ENCODE data around the gene LGI1.
"Not testable (repeated sequence)": the region's sequence is repeated elsewhere in the genome, so short reads cannot be mapped to it uniquely, and the experiment has no call there.

Gene LGI1

DNA sequence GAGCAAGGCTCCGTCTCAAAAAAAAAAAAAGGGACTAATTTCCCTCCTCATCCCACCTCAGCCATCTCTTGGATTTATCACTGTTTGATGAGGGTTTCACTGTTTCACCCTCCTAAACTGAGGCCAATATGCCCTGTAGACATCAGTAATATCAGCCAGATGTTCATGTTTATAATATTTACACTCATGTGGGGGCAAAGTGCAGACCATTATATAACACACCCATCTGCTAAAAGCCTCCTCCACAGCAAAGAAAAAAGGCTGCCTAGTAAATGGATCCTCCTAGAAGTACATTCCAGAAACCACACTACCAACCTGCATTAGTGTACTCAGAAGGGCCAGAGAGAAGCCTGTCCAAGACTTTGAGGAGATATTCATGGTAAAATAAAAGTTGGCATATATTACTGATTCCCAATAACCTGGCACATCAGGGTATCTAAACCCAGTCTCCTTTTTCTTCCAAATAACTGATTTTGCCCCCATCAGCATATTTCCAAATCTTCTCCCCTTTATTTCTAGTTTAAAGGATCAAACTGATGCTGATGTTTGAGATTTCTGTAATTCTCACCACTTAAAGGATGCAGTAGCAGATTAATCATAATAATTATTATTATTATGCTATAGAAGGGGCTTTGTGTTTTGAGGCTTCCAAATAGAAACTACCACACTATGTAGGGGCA, 55.1 kb downstream of the LGI1 start:
- DNase-seq, result no peak

DNA sequence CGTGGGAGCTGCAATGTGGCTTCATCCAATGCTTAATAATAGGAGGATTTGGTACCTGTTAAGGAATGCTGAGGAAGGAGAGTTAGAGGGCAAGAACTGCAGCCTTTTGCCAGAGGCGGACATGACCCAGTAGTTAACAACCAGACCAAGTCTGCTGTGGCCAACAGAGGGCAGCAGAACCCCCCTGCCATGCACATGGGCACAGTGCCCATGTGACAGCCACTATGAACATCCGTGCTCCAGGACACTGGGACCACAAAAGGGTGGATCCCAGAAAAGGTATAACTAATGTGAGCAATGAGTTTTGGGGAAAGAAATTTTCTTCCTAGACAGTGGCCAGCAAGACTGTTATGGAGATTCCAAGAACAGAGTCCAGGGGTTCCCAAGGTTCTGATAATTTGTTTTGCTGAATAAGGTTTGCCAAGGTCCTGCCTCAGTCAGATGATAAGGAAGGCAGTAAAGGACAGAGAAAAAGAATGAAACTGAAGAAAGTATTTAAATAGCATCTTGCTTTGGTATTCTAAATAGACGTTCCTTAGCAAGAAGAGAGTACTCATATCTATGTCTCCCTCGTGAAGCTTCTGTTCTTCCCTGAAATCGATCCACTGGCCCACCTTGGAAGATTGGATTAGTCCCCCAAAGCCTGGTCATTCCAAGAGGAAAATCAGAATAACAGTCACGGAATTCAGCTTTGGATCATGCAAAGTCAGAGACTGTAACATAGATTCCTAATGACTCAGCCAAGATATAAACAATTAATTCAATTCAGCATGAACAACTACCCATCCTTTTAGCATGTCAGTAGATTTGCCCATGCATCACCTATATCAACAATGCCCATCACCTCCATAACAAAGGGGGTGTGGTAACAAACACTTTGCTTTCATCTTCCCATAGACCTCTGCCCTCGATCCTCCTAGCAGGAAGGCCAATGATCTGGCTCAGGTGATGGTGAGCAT, 56.0 kb downstream of the LGI1 start:
- no peak for DNase-seq

DNA sequence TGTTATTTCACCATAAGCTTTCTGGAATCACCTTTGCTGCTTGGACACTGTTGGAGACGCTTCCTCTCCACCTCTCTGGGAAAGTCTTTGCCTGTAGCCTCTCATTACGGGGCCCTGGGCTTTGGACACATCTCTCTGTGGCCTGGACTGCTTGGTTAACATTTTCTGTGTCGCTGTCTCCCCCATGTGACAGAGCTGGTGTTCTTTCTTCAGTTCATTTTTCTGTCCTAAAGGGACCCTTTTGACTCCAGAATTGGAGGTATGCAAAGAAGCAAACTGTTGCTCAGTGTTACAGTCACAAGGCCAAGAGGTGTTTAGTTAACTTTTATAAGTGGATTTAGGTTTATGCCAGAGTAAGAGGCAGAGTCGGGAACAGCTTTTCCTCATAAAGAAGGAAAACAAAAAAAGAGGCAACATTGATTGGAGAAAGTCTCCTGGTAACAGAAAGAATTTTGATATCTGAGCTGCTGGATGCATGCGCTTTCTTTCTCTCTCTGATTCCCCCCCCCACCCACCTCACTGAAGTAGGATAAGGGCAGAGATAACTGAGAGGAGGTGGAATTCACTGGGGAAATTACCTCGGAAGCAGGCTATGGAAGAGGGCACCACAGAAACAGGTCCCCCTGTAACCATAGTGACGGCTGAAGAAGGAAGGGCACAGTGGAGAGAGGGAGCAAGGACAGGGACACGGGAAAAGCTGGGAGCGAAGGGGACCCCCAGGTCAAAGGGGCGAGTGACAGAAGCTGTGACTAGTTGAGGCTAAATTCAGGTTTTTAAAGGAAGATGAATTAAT, 57.8 kb downstream of the LGI1 start:
- DNase-seq, result no peak

DNA sequence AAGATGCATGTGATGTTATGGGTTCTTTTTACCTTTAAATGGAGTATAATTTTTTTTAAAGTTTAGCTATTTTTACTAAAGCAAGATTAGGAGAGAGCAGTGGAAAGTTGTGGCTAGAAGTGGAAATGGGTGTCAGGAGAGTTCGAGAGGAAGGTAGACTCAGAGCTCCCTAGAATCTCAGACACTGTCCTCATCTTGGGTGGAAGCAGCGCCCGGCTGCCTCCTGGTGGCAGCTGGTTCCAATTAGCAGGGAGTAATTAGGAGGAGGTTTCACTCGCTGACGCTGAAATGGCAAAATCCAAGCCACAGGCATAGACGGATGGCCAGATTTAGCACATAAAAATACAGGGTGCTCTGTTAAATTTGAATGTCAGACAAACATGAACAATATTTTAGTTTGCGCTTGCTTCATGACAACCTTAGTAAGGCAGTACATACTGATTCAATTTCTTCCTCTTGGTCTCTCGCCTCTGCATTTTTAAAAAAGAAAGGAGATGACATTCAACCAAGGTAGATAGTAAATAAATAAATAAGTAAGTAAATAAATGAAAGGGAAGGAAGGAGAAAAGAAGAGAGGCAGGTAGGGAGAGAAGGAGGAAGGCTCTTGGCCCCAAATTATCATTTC, 58.5 kb downstream of the LGI1 start:
- peak in 1 of 2 experiments; percentile 12 for DNase-seq

DNA sequence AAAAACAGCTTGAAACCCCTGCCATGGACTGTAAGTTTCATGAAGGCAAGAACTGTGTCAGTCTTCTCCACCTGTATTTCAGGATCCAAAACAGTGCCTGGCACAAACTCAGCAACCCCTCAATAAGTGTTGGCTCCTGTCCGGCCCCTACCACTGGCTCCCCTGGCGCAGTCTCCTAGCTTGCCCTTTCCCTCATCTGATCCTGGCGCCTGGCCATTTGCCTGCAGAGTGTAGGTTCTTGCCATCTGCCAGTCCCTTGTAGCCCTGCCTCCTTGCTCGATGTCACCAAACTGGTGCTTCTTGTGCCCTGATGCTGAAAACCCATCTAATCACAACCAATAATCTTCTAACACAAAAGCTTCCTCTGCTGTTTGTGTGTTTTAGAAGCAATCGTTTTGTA, 60.4 kb downstream of the LGI1 start:
- peak in 1 of 2 experiments; percentile 2 for DNase-seq

DNA sequence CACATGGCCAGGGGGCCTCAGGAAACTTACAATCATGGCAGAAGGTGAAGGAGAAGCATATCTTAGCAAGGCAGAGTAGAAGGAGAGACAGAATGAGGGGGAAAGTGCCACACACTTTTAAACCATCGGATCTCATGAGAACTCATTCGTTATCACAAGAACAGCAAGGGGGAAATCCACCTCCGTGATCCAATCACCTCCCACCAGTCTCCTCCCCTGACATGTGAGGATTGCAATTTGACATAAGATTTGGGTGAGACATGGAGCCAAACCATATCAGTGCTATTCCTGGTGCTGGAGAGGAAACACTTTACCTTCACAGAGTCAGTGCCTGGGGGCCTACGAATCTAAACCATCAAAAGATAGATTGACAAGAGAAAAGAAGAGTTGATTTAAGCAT, 61.8 kb downstream of the LGI1 start:
- no peak for DNase-seq

DNA sequence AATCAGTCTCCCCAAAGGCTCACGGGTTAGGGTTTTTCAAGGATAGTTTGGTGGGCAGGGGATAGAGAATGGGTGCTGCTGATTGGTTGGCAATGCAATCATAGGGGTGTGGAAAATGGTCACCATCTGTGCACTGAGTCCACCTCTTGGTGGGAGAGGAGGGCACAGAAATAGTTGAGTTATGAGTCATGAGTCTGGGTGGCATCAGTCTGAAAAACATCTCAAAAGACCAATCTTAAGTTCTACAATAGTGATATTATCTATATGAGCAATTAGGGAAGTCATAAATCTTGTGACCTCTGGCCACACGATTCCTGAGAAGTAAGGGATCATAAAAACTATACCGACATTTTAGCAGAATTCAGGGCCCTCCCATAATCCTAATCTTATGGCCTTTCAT, 62.7 kb downstream of the LGI1 start:
- DNase-seq, result no peak

DNA sequence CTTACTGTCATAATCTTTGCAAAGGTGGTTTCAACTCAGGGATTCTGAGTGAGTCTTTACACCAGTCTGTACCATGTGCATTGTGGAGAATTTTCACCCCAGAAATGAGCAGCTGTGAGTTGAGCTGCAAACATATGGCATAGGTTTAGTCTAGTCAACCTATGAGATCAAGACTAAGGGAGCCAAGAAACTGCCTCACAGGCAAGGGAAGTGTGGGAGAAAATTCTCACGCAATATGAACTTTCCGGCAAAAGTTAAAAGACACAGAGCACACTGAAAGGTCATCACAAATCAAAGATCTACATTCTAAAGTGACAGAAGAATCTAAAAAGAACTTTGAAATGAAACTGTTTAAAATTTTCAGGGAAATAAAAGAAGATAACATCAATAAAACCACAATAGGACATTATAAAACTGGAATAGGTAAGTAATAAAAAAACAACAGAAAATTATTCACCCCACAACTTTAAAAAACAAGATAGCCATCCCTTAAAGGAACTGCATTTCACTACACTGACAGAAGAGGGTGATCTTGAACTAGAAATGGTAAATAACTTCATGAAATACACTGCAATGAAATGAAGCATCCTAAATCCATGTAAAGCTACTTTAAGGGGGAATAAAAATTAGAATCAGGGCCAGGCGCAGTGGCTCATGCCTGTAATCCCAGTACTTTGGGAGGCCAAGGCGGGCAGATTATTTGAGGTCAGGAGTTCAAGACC, 63.5 kb downstream of the LGI1 start:
- no peak for DNase-seq

DNA sequence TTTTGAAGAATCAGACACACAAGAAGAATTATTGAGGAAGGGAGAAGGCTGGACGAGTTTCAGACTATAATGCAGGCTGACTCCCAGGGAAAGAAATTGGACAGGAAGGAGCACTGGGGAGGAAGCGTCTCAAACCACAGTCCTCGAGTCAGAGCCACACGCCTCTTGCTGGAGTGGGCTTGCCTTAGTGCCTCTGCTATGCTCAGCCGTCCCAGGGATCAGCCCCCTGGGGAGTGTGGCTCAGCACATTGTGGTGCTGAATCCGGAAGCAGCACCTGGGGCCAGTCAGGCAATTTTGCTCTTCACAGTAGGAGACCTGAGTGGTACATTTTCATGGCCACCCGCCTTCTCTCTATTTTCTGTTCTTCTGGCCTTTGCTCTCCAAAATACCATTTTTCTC, 68.6 kb downstream of the LGI1 start:
- DNase-seq, result no peak

DNA sequence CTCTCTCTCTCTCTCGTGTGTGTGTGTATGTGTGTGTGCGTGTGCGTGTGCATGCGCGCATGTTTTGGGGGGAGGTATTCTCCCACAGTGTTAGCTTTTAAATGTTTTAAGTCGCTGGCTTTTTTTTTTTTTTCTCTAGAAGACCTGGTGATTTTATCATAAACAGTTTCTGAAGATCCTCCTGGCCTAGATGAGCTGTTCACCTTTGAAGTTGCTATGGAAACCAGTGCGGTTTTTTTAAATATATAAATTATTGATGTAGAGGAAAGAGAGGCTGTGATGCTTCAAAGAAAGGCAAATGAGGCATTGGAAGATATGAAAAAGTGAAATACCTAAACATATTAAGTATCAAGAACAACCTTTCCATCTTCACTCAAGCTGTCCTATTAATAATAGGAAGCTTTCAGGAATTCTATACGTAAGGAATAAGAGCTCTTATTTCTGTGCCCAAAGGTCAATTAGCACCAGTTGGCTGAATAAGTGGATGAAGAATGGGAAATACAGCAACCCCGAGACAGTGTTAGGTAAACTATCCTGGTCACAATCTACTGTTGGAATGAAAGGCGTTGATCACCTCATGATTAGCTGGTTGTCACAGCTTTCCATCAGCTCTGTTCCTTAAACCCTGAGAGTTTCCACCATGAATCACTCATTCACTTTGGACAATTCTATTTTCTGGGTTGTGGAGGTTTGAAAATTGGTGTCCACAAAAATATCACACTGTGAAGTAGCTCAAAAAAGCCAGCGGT, 69.5 kb downstream of the LGI1 start:
- DNase-seq, result no peak

DNA sequence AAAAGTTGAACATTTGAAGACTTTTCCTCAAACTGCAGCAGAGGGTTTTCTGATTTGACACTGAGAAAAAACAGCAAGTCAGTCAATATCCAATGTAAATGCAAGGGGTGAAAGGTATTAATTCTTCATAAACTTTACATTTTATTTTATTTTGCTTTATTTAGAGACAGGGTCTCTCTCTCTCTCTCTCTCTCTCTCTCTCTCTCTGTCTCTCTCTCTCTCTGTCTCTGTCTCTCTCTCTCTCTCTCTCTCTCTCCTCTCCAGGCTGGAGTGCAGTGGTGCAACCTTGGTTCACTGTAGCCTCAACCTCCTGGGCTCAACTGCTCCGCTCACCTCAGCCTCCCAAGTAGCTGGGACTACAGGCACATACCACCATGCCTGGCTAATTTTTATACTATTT, 73.3 kb downstream of the LGI1 start:
- not testable (repeated sequence) for DNase-seq

DNA sequence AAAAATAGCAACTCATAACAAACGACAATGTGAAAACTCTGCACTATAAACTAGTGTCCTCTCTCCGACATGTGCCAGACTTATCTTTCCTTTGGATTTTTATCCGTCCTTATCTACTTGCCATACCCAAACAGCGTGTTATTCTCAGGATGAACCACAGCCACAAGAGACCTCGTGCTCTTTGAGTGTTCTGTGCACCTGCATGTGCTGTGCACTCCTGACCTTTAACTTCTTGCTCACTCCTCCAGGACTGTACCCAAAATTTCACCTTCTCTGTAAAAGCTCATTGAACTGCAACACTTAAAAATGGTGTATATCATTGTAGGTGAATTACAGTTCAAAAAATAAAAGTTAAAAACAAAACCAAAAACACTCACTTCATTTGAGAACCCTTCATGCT, 78.0 kb downstream of the LGI1 start:
- DNase-seq, result no peak

DNA sequence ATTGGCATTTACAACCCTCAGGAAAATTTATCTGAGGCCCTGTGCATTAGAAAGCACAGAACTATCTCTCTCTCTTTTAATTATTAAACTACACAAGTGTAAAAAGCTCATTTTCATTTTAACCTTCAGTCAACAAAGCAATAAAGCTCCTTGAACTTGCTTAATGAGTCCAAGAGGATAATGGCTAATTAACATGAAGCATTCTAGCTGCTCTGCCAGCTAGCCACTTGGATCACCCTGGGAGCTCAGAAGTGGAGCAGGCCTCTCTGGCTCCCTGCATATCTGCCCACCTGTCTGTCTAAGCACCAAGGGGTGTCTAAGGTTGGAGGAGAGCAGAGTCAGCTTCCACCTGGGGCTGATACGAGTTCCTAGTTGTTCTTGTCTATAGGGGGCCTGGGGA, 80.1 kb downstream of the LGI1 start:
- DNase-seq, result no peak

DNA sequence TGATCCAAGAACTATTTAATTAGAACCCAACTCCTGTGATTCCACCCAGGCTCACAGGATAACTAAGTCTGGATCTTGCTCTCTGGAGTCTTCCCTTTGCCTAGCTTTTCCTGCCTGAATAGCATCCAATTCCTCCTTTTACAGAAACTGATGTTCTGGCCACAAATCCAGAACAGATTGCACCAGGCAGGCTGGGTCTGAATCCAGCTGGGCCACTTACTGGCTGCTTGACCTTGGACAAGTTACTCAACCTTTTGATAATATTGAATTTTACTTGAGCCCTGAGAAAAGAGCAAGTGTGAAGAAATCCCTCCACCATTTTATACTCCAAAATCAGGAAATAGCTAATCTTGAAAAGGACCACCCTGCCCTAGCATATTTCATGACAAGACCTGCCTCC, 80.5 kb downstream of the LGI1 start:
- DNase-seq, result no peak

DNA sequence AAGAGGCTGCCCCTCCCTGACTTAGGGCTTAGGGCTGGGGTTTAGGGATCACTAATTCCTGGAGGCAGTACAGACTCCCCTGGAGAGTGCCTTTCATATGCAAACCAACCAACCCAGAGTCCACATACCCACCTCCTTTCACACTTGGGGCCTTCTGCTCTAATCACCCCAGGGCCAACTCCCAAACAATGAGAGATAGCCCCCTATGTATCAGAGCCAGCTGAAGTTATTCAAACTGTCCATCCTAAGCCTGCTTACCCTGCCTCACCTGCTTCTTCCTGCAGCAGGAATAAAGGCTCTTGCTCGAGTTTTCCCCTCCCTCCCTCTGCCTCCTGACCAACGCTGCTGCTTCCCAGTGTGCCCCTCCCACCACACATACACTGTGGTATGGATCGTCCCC, 84.2 kb downstream of the LGI1 start:
- no peak for DNase-seq

DNA sequence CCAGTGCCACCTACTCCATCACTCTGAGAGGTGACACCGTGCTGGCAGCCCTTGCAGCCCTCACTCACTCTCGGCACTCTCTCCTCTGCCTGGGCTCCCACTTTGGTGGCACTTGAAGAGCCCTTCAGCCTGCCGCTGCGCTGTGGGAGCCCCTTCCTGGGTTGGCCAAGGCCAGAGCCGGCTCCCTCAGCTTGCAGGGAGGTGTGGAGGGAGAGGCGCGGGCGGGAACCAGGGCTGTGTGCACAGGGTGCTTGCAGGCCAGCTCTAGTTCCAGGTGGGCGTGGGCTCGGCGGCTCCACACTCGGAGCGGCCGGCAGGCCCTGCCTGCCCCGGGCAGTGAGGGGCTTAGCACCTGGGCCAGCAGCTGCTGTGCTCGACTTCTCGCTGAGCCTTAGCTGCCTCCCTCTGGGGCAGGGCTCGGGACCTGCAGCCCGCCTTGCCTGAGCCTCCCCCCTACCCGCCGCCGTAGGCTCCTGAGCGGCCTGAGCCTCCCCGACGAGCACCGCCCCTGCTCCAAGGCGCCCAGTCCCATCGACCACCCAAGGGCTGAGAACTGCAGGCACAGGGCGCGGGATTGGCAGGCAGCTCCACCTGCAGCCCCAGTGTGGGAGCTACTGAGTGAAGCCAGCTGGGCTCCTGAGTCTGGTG, 87.4 kb downstream of the LGI1 start:
- DNase-seq, result no peak
